DLD1 (cell line): Measurements from ENCODE around the gene RASAL2.
"Not testable (repeated sequence)": the region's sequence is repeated elsewhere in the genome, so short reads cannot be mapped to it uniquely, and the experiment has no call there.

Experiments
- in situ Hi-C: cut with HindIII; loops from 2 replicates; pipeline ENCODE4 v1.10.0; 2017; ENCODE audit warnings: low sequenced_read_pairs

The RASAL2 gene

GRCh38 chr1:178368208-178368607 is 274.3 kb downstream of the RASAL2 start:
- in situ Hi-C loops, result no loop called here

DNA sequence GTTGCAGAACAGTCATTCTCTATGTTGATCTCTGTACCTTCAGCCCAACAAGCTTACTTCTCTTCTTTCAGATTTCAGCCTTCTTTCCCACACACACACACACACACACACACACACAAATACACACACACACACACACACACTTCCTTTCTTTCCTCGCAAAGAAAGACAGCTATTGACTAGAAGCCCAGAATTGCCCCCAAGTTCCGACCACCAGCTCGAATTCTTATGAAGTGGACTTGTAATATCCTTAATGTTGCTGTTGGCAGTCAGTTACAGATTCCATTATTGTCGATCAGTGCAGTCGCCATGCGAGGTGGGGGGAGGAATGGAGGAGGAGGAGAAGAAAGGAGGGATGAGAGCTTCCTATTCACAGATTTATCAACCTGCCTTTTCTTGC is 277.3 kb downstream of the RASAL2 start:
- in situ Hi-C loops, result no loop called here

GRCh38 chr1:178371933-178372388 is 278.1 kb downstream of the RASAL2 start:
- in situ Hi-C loops, result no loop called here

DNA sequence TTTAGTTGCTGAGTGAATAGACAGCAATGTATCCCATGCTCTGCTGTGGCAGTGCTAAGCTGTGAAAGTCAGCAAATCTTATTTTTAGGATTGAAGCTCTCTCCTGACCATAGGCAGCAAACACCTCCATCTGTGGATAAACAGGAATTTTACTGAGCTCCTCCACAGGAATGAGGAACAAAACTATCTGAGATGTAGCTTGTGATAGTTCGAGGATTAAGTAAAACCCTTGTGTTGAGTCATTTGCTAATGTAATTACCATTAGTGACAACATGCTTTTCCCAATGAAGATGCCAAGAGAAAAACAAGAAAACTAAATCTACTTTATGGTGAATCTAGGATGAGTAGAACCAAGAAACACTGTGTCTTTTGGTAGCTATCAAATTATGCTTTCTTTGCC is 280.1 kb downstream of the RASAL2 start:
- in situ Hi-C loops, result no loop called here

DNA sequence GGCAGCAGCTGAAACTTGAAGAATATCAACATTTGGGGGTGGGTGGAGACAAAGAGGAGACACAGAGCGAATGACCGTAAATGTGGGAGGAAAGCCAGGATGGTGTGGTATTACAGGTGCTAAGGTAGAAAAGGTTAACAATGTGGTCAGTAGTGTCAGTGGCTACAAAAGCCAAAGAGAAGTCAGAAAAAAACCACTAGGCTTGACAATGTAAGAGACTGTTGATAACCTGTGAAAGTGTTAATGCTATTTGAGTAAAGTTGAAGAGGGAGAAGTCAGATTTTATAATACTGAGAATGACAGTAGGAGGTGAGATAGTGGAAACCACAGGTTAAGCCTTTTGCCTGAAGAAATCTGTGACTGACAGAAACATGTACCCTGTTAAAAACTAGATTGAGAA is 282.1 kb downstream of the RASAL2 start:
- in situ Hi-C loops, result no loop called here

DNA sequence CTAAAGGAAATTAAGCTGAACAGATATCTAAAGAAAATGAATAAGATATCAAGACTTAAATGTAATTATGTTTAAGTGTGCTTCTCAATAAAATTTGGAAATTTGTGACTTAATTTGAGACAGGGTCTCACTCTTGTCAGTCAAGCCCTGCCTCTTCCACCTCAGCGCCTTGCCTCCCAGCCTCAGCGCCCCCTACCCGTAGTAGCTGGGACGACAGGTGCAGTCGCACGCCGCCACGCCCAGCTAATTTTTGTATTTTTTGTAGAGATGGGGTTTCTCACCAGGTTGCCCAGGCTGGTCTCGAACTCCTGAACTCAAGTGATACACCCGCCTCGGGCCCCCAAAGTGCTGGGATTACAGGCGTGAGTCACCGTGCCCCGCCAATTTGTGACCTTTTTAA is 285.9 kb downstream of the RASAL2 start:
- in situ Hi-C loops, result no loop called here

DNA sequence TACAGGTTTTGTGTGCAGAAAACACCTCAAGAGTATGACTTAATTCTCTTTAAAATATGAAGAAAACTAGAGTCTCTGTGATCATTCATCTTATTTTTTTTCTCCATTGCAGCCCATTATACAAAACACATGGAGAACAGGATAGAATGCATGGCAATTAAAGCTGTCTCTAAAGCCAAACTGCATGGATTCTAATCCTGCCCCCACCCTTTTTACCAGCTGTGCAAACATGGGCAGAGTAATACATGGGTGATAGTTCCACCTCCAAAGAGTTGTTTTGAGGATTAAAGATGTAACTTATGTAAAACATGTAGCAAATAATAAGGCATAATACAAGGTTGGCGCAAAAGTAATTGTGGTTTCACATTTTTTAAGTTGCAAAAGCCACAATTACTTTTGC is 288.5 kb downstream of the RASAL2 start:
- in situ Hi-C loops, result no loop called here

- in situ Hi-C loops, result no loop called here
Observed at GRCh38 chr1:178385662-178386061, 291.8 kb downstream of the RASAL2 start.

- in situ Hi-C loops, result no loop called here
Observed at GRCh38 chr1:178388418-178389145, 294.7 kb downstream of the RASAL2 start.

- in situ Hi-C loops, result no loop called here
Observed at GRCh38 chr1:178389441-178389840, 295.5 kb downstream of the RASAL2 start.

DNA sequence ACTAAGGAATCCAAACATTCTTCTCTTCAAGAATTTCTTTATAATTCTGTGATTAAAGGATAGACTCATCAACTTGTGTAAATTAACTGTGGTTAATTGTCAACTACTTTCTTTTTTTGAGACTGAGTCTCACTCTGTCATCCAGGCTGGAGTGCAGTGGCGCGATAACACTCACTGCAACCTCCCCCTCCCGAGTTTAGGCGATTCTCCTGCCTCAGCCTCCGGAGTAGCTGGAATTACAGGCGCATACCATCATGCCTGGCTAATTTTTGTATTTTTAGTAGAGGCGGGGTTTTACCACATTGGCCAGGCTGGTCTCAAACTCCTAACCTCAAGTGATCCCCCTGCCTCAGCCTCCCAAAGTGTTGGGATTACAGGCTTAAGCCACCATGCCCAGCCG is 296.4 kb downstream of the RASAL2 start:
- in situ Hi-C loops, result not testable (repeated sequence)

DNA sequence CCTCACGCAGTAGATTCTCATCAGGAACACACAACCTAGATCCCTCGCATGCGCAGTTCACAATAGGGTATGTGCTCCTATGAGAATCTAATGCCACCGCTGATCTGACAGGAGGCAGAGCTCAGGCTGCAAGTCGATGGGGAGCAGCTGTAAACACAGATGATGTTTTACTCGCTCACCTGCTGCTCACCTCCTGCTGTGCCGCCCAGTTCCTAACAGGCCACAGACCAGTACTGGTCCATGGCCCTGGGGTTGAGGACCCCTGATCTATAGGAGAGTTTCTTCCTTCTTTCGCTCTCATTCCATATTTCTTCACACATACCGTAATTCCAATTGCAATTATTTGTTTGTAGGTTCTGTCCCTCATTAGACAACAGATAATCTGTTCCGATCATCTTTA is 299.5 kb downstream of the RASAL2 start:
- in situ Hi-C loops, result no loop called here

DNA sequence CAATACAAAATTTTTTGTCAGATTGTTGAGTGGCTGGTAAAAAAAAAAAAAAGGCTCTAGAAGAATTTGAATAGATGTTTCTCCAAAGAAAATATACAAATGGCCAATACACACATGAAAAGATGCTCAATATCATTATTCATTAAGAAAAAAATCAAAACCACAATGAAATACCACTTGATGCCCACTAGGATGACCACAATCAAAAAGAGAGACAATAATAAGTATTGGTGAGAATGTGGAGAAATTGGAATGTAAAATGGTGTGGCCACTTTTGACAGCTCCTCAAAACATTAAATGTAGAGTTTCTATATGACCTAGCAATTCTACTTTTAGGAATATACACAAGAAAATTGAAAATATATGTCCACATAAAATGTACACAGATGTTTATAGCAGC is 302.9 kb downstream of the RASAL2 start:
- in situ Hi-C loops, result no loop called here

- in situ Hi-C loops, result no loop called here
Observed at GRCh38 chr1:178397678-178398077, 303.8 kb downstream of the RASAL2 start.

- in situ Hi-C loops, result no loop called here
Observed at GRCh38 chr1:178399177-178399728, 305.3 kb downstream of the RASAL2 start.

GRCh38 chr1:178405137-178405536 is 311.2 kb downstream of the RASAL2 start:
- in situ Hi-C loops, result no loop called here

- in situ Hi-C loops, result no loop called here
Observed at GRCh38 chr1:178407215-178407614, 313.3 kb downstream of the RASAL2 start.

GRCh38 chr1:178407655-178408054 is 313.8 kb downstream of the RASAL2 start:
- in situ Hi-C loops, result no loop called here

DNA sequence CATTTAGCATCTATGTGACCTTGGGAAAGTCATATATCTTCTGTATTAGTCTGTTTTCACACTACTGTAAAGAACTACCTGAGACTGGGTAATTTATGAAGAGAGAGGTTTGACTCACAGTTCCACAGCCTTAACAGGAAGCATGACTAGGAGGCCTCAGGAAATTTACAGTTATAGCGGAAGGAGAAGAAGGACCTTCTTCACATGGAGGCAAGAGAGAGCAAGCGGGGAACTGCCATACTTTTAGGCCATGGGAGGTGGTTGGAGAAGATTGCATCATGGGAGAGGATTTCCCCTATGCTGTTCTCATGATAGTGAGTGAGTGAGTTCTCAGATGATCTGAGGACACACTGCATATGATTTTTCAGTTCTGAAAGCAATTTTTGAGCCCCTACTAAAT is 315.0 kb downstream of the RASAL2 start:
- in situ Hi-C loops, result no loop called here

- in situ Hi-C loops, result no loop called here
Observed at GRCh38 chr1:178409541-178409940, 315.6 kb downstream of the RASAL2 start.

- in situ Hi-C loops, result no loop called here
Observed at GRCh38 chr1:178411756-178412399, 318.0 kb downstream of the RASAL2 start.

GRCh38 chr1:178412400-178412770 is 318.5 kb downstream of the RASAL2 start:
- in situ Hi-C loops, result no loop called here
